Measurements from ENCODE around the gene MYD88. TPM values are rescaled to one million over a fixed set of nuclear protein-coding genes. Genes with fewer than 3 reads are reported as not detected.

MYD88 gene
- total RNA-seq, 1 donor from 2014 or later = 6.9 TPM

GRCh38 chr3:38141173-38141951, 2.9 kb downstream of the MYD88 start:
- intact Hi-C loops (cut with micrococcal nuclease) = no loop called here
- Histone ChIP-seq H3K36me3 (peaks cover 18% of the 10 kb centered on the region), H3K27me3 (ENCODE audit: low read depth) (no peaks in the 10 kb centered on the region)

GRCh38 chr3:38141952-38142273, 3.5 kb downstream of the MYD88 start:
- no peaks in the 10 kb centered on the region for H3K27me3 ChIP-seq (ENCODE audit: low read depth)
- no peak overlapping the region for H3K4me3 ChIP-seq
- TF ChIP-seq CTCF (IDR thresholded peaks at IDR 0.05; ENCODE audit: borderline replicate concordance) = no peak
- peaks cover 13% of the 10 kb centered on the region for H3K9me3 ChIP-seq (replicated peaks)
- no peak overlapping the region for H3K27ac ChIP-seq (replicated peaks)
- H3K4me1 ChIP-seq = peaks cover 31% of the 10 kb centered on the region
- intact Hi-C loops (cut with micrococcal nuclease) = no loop called here
- DNase-seq = no peak
- peaks cover 18% of the 10 kb centered on the region for H3K36me3 ChIP-seq

More at GRCh38 chr3:38141173-38141951, 2.9 kb downstream of the MYD88 start:
- TF ChIP-seq CTCF (IDR thresholded peaks at IDR 0.05; ENCODE audit: borderline replicate concordance) = no peak
- peaks cover 7% of the 10 kb centered on the region for H3K9me3 ChIP-seq (replicated peaks)
- peaks cover 36% of the 10 kb centered on the region for H3K4me1 ChIP-seq
- H3K27ac ChIP-seq (replicated peaks) = no peak overlapping the region
- DNase-seq = no peak
- H3K4me3 ChIP-seq = no peak overlapping the region

GRCh38 chr3:38142959-38143358, 4.5 kb downstream of the MYD88 start:
- H3K4me3 ChIP-seq = no peak overlapping the region
- H3K4me1 ChIP-seq = peaks cover 23% of the 10 kb centered on the region
- H3K9me3 ChIP-seq (replicated peaks) = peaks cover 17% of the 10 kb centered on the region
- no peak overlapping the region for H3K27ac ChIP-seq (replicated peaks)
- peaks cover 18% of the 10 kb centered on the region for H3K36me3 ChIP-seq
- DNase-seq = no peak
- H3K27me3 ChIP-seq (ENCODE audit: low read depth) = no peaks in the 10 kb centered on the region
- intact Hi-C loops (cut with micrococcal nuclease) = no loop called here
- no peak for TF ChIP-seq CTCF (IDR thresholded peaks at IDR 0.05; ENCODE audit: borderline replicate concordance)

DNA sequence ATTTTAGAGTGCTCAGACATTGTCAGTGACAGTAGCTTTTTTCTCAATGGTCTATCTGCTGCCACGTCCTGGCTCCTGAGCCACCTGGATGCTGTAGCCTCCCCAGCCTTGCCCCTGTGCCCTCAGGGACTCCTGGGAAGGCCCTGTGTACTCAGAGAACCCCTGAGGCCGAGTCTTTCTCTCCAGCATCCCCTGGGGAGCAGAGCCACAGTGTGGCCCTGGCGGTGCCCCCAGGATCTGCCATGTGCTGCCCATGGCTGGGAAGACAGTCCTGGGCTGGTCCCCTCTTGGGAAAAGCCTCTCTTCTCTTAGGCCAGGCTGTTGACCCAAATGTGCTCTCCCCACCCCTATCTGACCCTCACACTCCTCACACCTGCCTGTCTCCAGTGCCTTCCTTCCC, 5.0 kb downstream of the MYD88 start:
- no peak for TF ChIP-seq CTCF (IDR thresholded peaks at IDR 0.05; ENCODE audit: borderline replicate concordance)

GRCh38 chr3:38146504-38146903, 8.0 kb downstream of the MYD88 start:
- H3K4me1 ChIP-seq = no peaks in the 10 kb centered on the region
- no peak overlapping the region for H3K27ac ChIP-seq (replicated peaks)
- no peak overlapping the region for H3K4me3 ChIP-seq
- DNase-seq = no peak
- H3K9me3 ChIP-seq (replicated peaks) = peaks cover 17% of the 10 kb centered on the region
- peaks cover 8% of the 10 kb centered on the region for H3K36me3 ChIP-seq
- no peak for TF ChIP-seq CTCF (IDR thresholded peaks at IDR 0.05; ENCODE audit: borderline replicate concordance)
- H3K27me3 ChIP-seq (ENCODE audit: low read depth) = no peaks in the 10 kb centered on the region
- intact Hi-C loops (cut with micrococcal nuclease) = no loop called here

More for the DNA sequence above, 5.0 kb downstream of the MYD88 start:
- intact Hi-C loops (cut with micrococcal nuclease) = no loop called here
- no peaks in the 10 kb centered on the region for H3K27me3 ChIP-seq (ENCODE audit: low read depth)
- no peak overlapping the region for H3K4me3 ChIP-seq
- H3K36me3 ChIP-seq = peaks cover 18% of the 10 kb centered on the region
- no peak for DNase-seq
- peaks cover 18% of the 10 kb centered on the region for H3K4me1 ChIP-seq
- peaks cover 17% of the 10 kb centered on the region for H3K9me3 ChIP-seq (replicated peaks)
- no peak overlapping the region for H3K27ac ChIP-seq (replicated peaks)
